ENCODE measurements around the gene SEZ6L.

The SEZ6L gene

GRCh38 chr22:26324150-26324549, 154.9 kb downstream of the SEZ6L start:
- TF ChIP-seq EZH2phosphoT487 (IDR thresholded peaks at IDR 0.05; ENCODE audit: borderline replicate concordance, low read length) (no peak), CTCF (IDR thresholded peaks at IDR 0.05; ENCODE audit: low read depth, low read length, poor library complexity, severe bottlenecking) (no peak)
- no peaks in the 10 kb centered on the region for H3K79me2 ChIP-seq (ENCODE audit: control insufficient read depth, low read length)
- no peaks in the 10 kb centered on the region for H3K36me3 ChIP-seq (ENCODE audit: control insufficient read depth, low read length)
- no peak overlapping the region for H3K4me2 ChIP-seq (ENCODE audit: low read length)
- no peaks in the 10 kb centered on the region for H3K9me3 ChIP-seq (ENCODE audit: control insufficient read depth, insufficient read depth, low read length)
- no peaks in the 10 kb centered on the region for H4K20me1 ChIP-seq (ENCODE audit: control insufficient read depth, insufficient read depth, low read depth, low read length)
- H3K27me3 ChIP-seq (ENCODE audit: control insufficient read depth, low read length): peaks cover 3% of the 10 kb centered on the region; the same call in 1 of the 2 replicates
- no peaks in the 10 kb centered on the region for H3F3A ChIP-seq (ENCODE audit: control insufficient read depth, insufficient read depth)
- no peaks in the 10 kb centered on the region for H3K4me1 ChIP-seq (ENCODE audit: control insufficient read depth, low read length)
- H3K9me2 ChIP-seq (replicated peaks; ENCODE audit: control insufficient read depth, low read length): no peaks in the 10 kb centered on the region
- H3K4me3 ChIP-seq (ENCODE audit: low read length): no peak overlapping the region
- H3K27ac ChIP-seq (ENCODE audit: low read depth, low read length): no peak overlapping the region

- no peaks in the 10 kb centered on the region for H3K79me2 ChIP-seq (ENCODE audit: control insufficient read depth, low read length)
- no peaks in the 10 kb centered on the region for H4K20me1 ChIP-seq (ENCODE audit: control insufficient read depth, insufficient read depth, low read depth, low read length)
- H3K36me3 ChIP-seq (ENCODE audit: control insufficient read depth, low read length): no peaks in the 10 kb centered on the region
- no peaks in the 10 kb centered on the region for H3K4me1 ChIP-seq (ENCODE audit: control insufficient read depth, low read length)
- H3K4me2 ChIP-seq (ENCODE audit: low read length): no peak overlapping the region
- peaks cover 3% of the 10 kb centered on the region; the same call in 1 of the 2 replicates for H3K27me3 ChIP-seq (ENCODE audit: control insufficient read depth, low read length)
- TF ChIP-seq EZH2phosphoT487 (IDR thresholded peaks at IDR 0.05; ENCODE audit: borderline replicate concordance, low read length): no peak
- no peak for TF ChIP-seq CTCF (IDR thresholded peaks at IDR 0.05; ENCODE audit: low read depth, low read length, poor library complexity, severe bottlenecking)
- H3K27ac ChIP-seq (ENCODE audit: low read depth, low read length): no peak overlapping the region
- no peak overlapping the region for H3K4me3 ChIP-seq (ENCODE audit: low read length)
- H3F3A ChIP-seq (ENCODE audit: control insufficient read depth, insufficient read depth): no peaks in the 10 kb centered on the region
- H3K9me2 ChIP-seq (replicated peaks; ENCODE audit: control insufficient read depth, low read length): no peaks in the 10 kb centered on the region
- no peaks in the 10 kb centered on the region for H3K9me3 ChIP-seq (ENCODE audit: control insufficient read depth, insufficient read depth, low read length)
Measured at GRCh38 chr22:26325641-26326040, 156.4 kb downstream of the SEZ6L start.

GRCh38 chr22:26326803-26327202, 157.5 kb downstream of the SEZ6L start:
- TF ChIP-seq CTCF (IDR thresholded peaks at IDR 0.05; ENCODE audit: low read depth, low read length, poor library complexity, severe bottlenecking): no peak
- no peak for TF ChIP-seq EZH2phosphoT487 (IDR thresholded peaks at IDR 0.05; ENCODE audit: borderline replicate concordance, low read length)
- no peak overlapping the region for H3K4me2 ChIP-seq (ENCODE audit: low read length)
- no peaks in the 10 kb centered on the region for H3K4me1 ChIP-seq (ENCODE audit: control insufficient read depth, low read length)

More at GRCh38 chr22:26326803-26327202, 157.5 kb downstream of the SEZ6L start:
- no peaks in the 10 kb centered on the region for H4K20me1 ChIP-seq (ENCODE audit: control insufficient read depth, insufficient read depth, low read depth, low read length)
- no peaks in the 10 kb centered on the region for H3F3A ChIP-seq (ENCODE audit: control insufficient read depth, insufficient read depth)
- no peaks in the 10 kb centered on the region for H3K9me2 ChIP-seq (replicated peaks; ENCODE audit: control insufficient read depth, low read length)
- no peaks in the 10 kb centered on the region for H3K36me3 ChIP-seq (ENCODE audit: control insufficient read depth, low read length)
- H3K9me3 ChIP-seq (ENCODE audit: control insufficient read depth, insufficient read depth, low read length): no peaks in the 10 kb centered on the region
- no peaks in the 10 kb centered on the region for H3K79me2 ChIP-seq (ENCODE audit: control insufficient read depth, low read length)
- H3K4me3 ChIP-seq (ENCODE audit: low read length): no peak overlapping the region
- H3K27me3 ChIP-seq (ENCODE audit: control insufficient read depth, low read length): peaks cover 3% of the 10 kb centered on the region; the same call in 1 of the 2 replicates
- H3K27ac ChIP-seq (ENCODE audit: low read depth, low read length): no peak overlapping the region
